ENCODE data around the gene CYFIP1.

DNA sequence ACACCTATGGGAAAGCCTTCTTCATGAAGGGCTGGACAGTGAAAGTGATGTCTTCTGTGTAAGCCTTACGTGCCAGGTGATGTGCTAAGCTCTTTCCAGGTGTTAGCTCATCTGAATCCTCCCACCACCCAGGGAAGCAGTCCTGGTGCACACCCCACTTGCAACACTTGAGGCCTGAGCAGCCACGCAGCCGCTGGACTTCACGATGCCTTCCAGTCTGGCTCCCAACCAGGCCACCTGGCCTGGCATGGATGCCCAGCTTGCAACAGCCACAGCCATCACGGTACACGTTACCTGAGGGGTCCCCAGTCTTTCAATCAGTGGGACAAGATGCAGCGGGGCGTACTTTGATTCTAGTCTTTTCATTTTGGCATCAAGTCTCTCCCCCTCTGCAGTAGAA is 105.9 kb downstream of the CYFIP1 start:
- TF ChIP-seq, protein P1, sequence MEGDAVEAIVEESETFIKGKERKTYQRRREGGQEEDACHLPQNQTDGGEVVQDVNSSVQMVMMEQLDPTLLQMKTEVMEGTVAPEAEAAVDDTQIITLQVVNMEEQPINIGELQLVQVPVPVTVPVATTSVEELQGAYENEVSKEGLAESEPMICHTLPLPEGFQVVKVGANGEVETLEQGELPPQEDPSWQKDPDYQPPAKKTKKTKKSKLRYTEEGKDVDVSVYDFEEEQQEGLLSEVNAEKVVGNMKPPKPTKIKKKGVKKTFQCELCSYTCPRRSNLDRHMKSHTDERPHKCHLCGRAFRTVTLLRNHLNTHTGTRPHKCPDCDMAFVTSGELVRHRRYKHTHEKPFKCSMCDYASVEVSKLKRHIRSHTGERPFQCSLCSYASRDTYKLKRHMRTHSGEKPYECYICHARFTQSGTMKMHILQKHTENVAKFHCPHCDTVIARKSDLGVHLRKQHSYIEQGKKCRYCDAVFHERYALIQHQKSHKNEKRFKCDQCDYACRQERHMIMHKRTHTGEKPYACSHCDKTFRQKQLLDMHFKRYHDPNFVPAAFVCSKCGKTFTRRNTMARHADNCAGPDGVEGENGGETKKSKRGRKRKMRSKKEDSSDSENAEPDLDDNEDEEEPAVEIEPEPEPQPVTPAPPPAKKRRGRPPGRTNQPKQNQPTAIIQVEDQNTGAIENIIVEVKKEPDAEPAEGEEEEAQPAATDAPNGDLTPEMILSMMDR (IDR thresholded peaks at IDR 0.05): no peak
- TF ChIP-seq EP300 (IDR thresholded peaks at IDR 0.05) (no peak), POLR2A (IDR thresholded peaks at IDR 0.05; ENCODE audit: low read depth) (no peak)
